K562 (cell line): ENCODE data around the gene TSGA10IP. TPM values are rescaled to one million over a fixed set of nuclear protein-coding genes. Genes with fewer than 3 reads are reported as not detected.

Experiments used
- ATF3 ChIP-seq, 2 experiments: fragments of 450-650 bp in 1 of 2; sonication (generic) in 1 of 2; formaldehyde crosslinking in 1 of 2; IDR thresholded peaks in 1 of 2; conservative IDR thresholded peaks in 1 of 2; 2 replicates each; pipeline versions ENCODE4 v1.6.1 to v1.8.1; 2016 to 2023; ENCODE audit warnings: mild to moderate bottlenecking in 2 of 2, moderate library complexity in 2 of 2, inconsistent platforms in 1 of 2, missing genetic modification reagents in 1 of 2
- ATF4 ChIP-seq: fragments of 450-650 bp; formaldehyde crosslinking; IDR thresholded peaks from 2 replicates; pipeline ENCODE4 v1.4.0; 2022; ENCODE audit warnings: mild to moderate bottlenecking, moderate library complexity
- CBFA2T2 ChIP-seq: fragments of 450-650 bp; conservative IDR thresholded peaks from 2 replicates; pipeline ENCODE4 v1.6.1; 2017; ENCODE audit warnings: mild to moderate bottlenecking
- CBX2 ChIP-seq: fragments of 200-600 bp; sonication (generic); IDR thresholded peaks from one replicate; pipeline ENCODE4 v1.6.1; 2012; ENCODE audit warnings: mild to moderate bottlenecking, low read length, inconsistent platforms; ENCODE audit not compliant: insufficient read depth, poor library complexity, severe bottlenecking
- CREM ChIP-seq: IDR thresholded peaks from 2 replicates; pipeline ENCODE4 v1.6.1; 2014; ENCODE audit warnings: antibody characterized with exemption, low read depth
- DMBX1 ChIP-seq: fragments of 250-450 bp; sonication (Bioruptor Pico); IDR thresholded peaks from 2 replicates; pipeline ENCODE4 v1.8.0; 2022; ENCODE audit warnings: inconsistent platforms, mild to moderate bottlenecking, moderate library complexity, borderline replicate concordance
- FIP1L1 ChIP-seq: fragments of 200-400 bp; formaldehyde crosslinking; IDR thresholded peaks from 2 replicates; pipeline ENCODE4 v1.6.1; 2018; ENCODE audit warnings: mild to moderate bottlenecking, low read depth, low read length; ENCODE audit not compliant: poor library complexity, severe bottlenecking
- FOS ChIP-seq: IDR thresholded peaks from 3 replicates; pipeline ENCODE4 v1.6.1; 2011; ENCODE audit not compliant: insufficient read length; ENCODE audit errors: extremely low read depth
- FUS ChIP-seq: fragments of 200-400 bp; formaldehyde crosslinking; optimal IDR thresholded peaks from 2 replicates; pipeline ENCODE3; 2017; ENCODE audit warnings: low read depth, low read length
- HCFC1 ChIP-seq: IDR thresholded peaks from 2 replicates; pipeline ENCODE4 v1.6.1; 2012; ENCODE audit warnings: low read depth, low read length, improper control_type of control experiment
- ID3 ChIP-seq, 2 experiments: fragments of 250-450 bp in 1 of 2; fragments of 450-650 bp in 1 of 2; sonication (Bioruptor Pico) in 1 of 2; IDR thresholded peaks; 2 replicates each; pipeline versions ENCODE4 v1.6.1 to v1.8.0; 2016 to 2021; ENCODE audit warnings: mild to moderate bottlenecking in 2 of 2, moderate library complexity in 2 of 2, missing compliant biosample characterization in 1 of 2, missing genetic modification characterization in 1 of 2
- JUN ChIP-seq, 2 experiments: sonication (generic) in 1 of 2; formaldehyde crosslinking in 1 of 2; IDR thresholded peaks; 2 replicates each; pipeline versions ENCODE4 v1.6.1 to v1.8.0; 2012 to 2022; ENCODE audit warnings: borderline replicate concordance in 2 of 2, mild to moderate bottlenecking in 2 of 2, improper control_type of control experiment in 1 of 2, low read depth in 1 of 2, low read length in 1 of 2, missing genetic modification reagents in 1 of 2
- KLF13 ChIP-seq: fragments of 450-650 bp; IDR thresholded peaks from 2 replicates; pipeline ENCODE4 v1.6.1; 2016; ENCODE audit warnings: missing genetic modification characterization, low read depth, mild to moderate bottlenecking, missing compliant biosample characterization, moderate library complexity, borderline replicate concordance
- LCOR ChIP-seq: sonication (generic); formaldehyde crosslinking; IDR thresholded peaks from 2 replicates; pipeline ENCODE4 v1.8.0; 2022; ENCODE audit warnings: mild to moderate bottlenecking, missing genetic modification reagents
- NONO ChIP-seq, 2 experiments: fragments of 200-400 bp in 1 of 2; fragments of 450-650 bp in 1 of 2; formaldehyde crosslinking in 1 of 2; IDR thresholded peaks; 2 replicates each; pipeline ENCODE4 v1.6.1; 2017; ENCODE audit warnings: low read depth in 2 of 2, mild to moderate bottlenecking in 2 of 2, moderate library complexity in 2 of 2, low read length in 1 of 2
- NR3C1 ChIP-seq: sonication (generic); formaldehyde crosslinking; IDR thresholded peaks from 2 replicates; pipeline ENCODE4 v1.8.1; 2022; ENCODE audit warnings: missing genetic modification reagents
- PURB ChIP-seq: sonication (generic); formaldehyde crosslinking; IDR thresholded peaks from 2 replicates; pipeline ENCODE4 v1.9.0; 2021; ENCODE audit warnings: low read depth, mild to moderate bottlenecking, missing genetic modification reagents
- RHOXF2B ChIP-seq: fragments of 250-450 bp; sonication (Bioruptor Pico); conservative IDR thresholded peaks from 2 replicates; pipeline ENCODE4 v1.5.1; 2021
- RUNX1 ChIP-seq: sonication (generic); IDR thresholded peaks from 2 replicates; pipeline ENCODE4 v1.6.1; 2016; ENCODE audit warnings: antibody characterized with exemption, low read depth
- SIN3A ChIP-seq, 2 experiments: fragments of 150-350 bp in 1 of 2; IDR thresholded peaks; 2 replicates each; pipeline ENCODE4 v1.6.1; 2011 to 2016; ENCODE audit warnings: borderline replicate concordance in 2 of 2, low read depth in 2 of 2, low read length in 2 of 2, mild to moderate bottlenecking in 2 of 2, moderate library complexity in 2 of 2; ENCODE audit not compliant: control insufficient read depth in 1 of 2
- XRCC4 ChIP-seq: IDR thresholded peaks from one replicate; pipeline ENCODE4 v1.6.1; 2011; ENCODE audit not compliant: insufficient read depth, insufficient read length; ENCODE audit errors: extremely low read depth
- ZFP91 ChIP-seq: sonication (generic); formaldehyde crosslinking; IDR thresholded peaks from 2 replicates; pipeline ENCODE4 v1.8.0; 2022; ENCODE audit warnings: mild to moderate bottlenecking, missing genetic modification reagents
- ZNF561 ChIP-seq: fragments of 450-650 bp; formaldehyde crosslinking; conservative IDR thresholded peaks from 2 replicates; pipeline ENCODE4 v1.4.0; 2020; ENCODE audit warnings: mild to moderate bottlenecking, moderate library complexity
- polyA plus RNA-seq, 8 experiments: library from polyadenylated mRNA; depleted of rRNA in 4 of 8; stranded (reverse) in 5 of 8; unstranded in 3 of 8; fragments of >200 nt; fragmentation: Nextera tagmentation in 2 of 8; fragmentation: Illumina TruSeq in 1 of 8; extraction: Ambion mirVana in 2 of 8; extraction: Trizol in 1 of 8; gene quantifications; 2 replicates each; pipeline versions ENCODE4 v1.2.1 to v1.2.3, GENCODE V29; 2011 to 2014; ENCODE audit warnings: inconsistent platforms in 1 of 8, missing spikeins in 1 of 8
- total RNA-seq, 7 experiments: library from RNA; depleted of rRNA in 6 of 7; stranded (reverse); fragments of >200 nt in 6 of 7; fragmentation: Illumina TruSeq in 2 of 7; extraction: Trizol in 2 of 7; gene quantifications; 2 replicates each; pipeline versions ENCODE4 v1.2.1 to v1.2.3, GENCODE V29; 2011 to 2021; ENCODE audit warnings: low replicate concordance in 1 of 7

TSGA10IP gene
- total and polyA plus RNA-seq, 9 of the 15 experiments (the other 6 are each of a cell fraction or from before 2014, with no cell fraction given): not detected

- TF ChIP-seq ZFP91 (no peak), FOS (no peak), CREM (peak; percentile 91), ATF3 (IDR thresholded peaks at IDR 0.05) (no peak), ATF3 (CRISPR knock-in tag; conservative IDR thresholded peaks at IDR 0.05) (0 out of 2 replicates have a peak, but pooled peaks have one; percentile 35), KLF13 (tag) (peak; percentile 87), SIN3A (IDR thresholded peaks at IDR 0.05; ENCODE audit: borderline replicate concordance in 2 of 2, control insufficient read depth in 1 of 2, low read depth in 2 of 2, low read length in 2 of 2) (peak in 1 of 2 experiments; percentile 79; a peak in 2 of 4 replicates), JUN (IDR thresholded peaks at IDR 0.05; ENCODE audit: borderline replicate concordance, low read depth, low read length) (peak; percentile 70; the same call in 1 of the 2 replicates), JUN (CRISPR knock-in tag; IDR thresholded peaks at IDR 0.05; ENCODE audit: borderline replicate concordance) (0 out of 2 replicates have a peak, but pooled peaks have one; percentile 7), RHOXF2B (CRISPR knock-in tag) (0 out of 2 replicates have a peak, but pooled peaks have one; percentile 44), XRCC4 (no peak), DMBX1 (CRISPR knock-in tag) (peak; percentile 49; the same call in 1 of the 2 replicates), ID3 (CRISPR knock-in tag; IDR thresholded peaks at IDR 0.05) (no peak), ID3 (tag; IDR thresholded peaks at IDR 0.05) (peak; percentile 47; the same call in 1 of the 2 replicates), FIP1L1 (peak; percentile 83), HCFC1 (peak; percentile 60; the same call in 1 of the 2 replicates), ZNF561 (CRISPR knock-in tag) (no peak), PURB (CRISPR knock-in tag) (no peak), RUNX1 (peak; percentile 84; the same call in 1 of the 2 replicates), CBFA2T2 (no peak), LCOR (peak; percentile 84; the same call in 1 of the 2 replicates), ATF4 (0 out of 2 replicates have a peak, but pooled peaks have one; percentile 44), NR3C1 (peak; percentile 68; the same call in 1 of the 2 replicates), NONO (IDR thresholded peaks at IDR 0.05; ENCODE audit: low read depth in 2 of 2, low read length in 1 of 2) (peak in 1 of 2 experiments; percentile 96; a peak in 3 of 4 replicates), CBX2 (no peak), FUS (peak; percentile 26)
Observed at GRCh38 chr11:65919141-65919572, 26.1 kb upstream of the TSGA10IP start, which contains the start of gene DRAP1 (continued).
